K562 (cell line): ENCODE results near the gene NAA38. TPM values are rescaled to one million over a fixed set of nuclear protein-coding genes. Genes with fewer than 3 reads are reported as not detected.
A peak's percentile ranks its signal among the peaks of the same experiment; 100 is the strongest.

Experiments used
- BRD9 ChIP-seq: fragments of 450-650 bp; IDR thresholded peaks from 2 replicates; pipeline ENCODE4 v1.6.1; 2018; ENCODE audit warnings: low read depth; ENCODE audit not compliant: partially characterized antibody
- CBX8 ChIP-seq: fragments of 200-600 bp; sonication (generic); IDR thresholded peaks from 2 replicates; pipeline ENCODE4 v1.6.1; 2012; ENCODE audit warnings: borderline replicate concordance, mixed run types, low read depth, mild to moderate bottlenecking, moderate library complexity, mixed read lengths, low read length, control low read depth, inconsistent platforms; ENCODE audit not compliant: poor library complexity, severe bottlenecking; ENCODE audit errors: extremely low read depth
- CHD1 ChIP-seq: fragments of 200-600 bp; sonication (generic); IDR thresholded peaks from one replicate; pipeline ENCODE4 v1.6.1; 2012; ENCODE audit warnings: mild to moderate bottlenecking, moderate library complexity, low read length, inconsistent platforms
- CREM ChIP-seq: IDR thresholded peaks from 2 replicates; pipeline ENCODE4 v1.6.1; 2014; ENCODE audit warnings: antibody characterized with exemption, low read depth
- MYBL2 ChIP-seq, 2 experiments: fragments of 450-650 bp in 1 of 2; sonication (generic) in 1 of 2; formaldehyde crosslinking in 1 of 2; IDR thresholded peaks; 2 replicates each; pipeline versions ENCODE4 v1.6.1 to v1.8.1; 2017 to 2022; ENCODE audit warnings: borderline replicate concordance in 1 of 2, inconsistent platforms in 1 of 2, low read depth in 1 of 2, mild to moderate bottlenecking in 1 of 2, missing genetic modification reagents in 1 of 2, moderate library complexity in 1 of 2
- OTX1 ChIP-seq: fragments of 450-650 bp; formaldehyde crosslinking; IDR thresholded peaks from 2 replicates; pipeline ENCODE4 v1.4.0; 2022; ENCODE audit warnings: mild to moderate bottlenecking
- ZBTB40 ChIP-seq, 2 experiments: fragments of 450-650 bp in 1 of 2; sonication (generic) in 1 of 2; formaldehyde crosslinking in 1 of 2; IDR thresholded peaks; 2 replicates each; pipeline versions ENCODE4 v1.7.1 to v1.9.0; 2016 to 2022; ENCODE audit warnings: inconsistent platforms in 1 of 2, mild to moderate bottlenecking in 1 of 2, missing genetic modification reagents in 1 of 2
- ZEB2 ChIP-seq: fragments of 450-650 bp; IDR thresholded peaks from 2 replicates; pipeline ENCODE4 v1.6.1; 2016
- ZFX ChIP-seq: sonication (generic); formaldehyde crosslinking; IDR thresholded peaks from 2 replicates; pipeline ENCODE4 v1.8.0; 2022; ENCODE audit warnings: mild to moderate bottlenecking, missing genetic modification reagents, moderate library complexity
- ZNF512 ChIP-seq: IDR thresholded peaks from 2 replicates; pipeline ENCODE4 v1.6.1; 2016; ENCODE audit warnings: missing genetic modification characterization, missing compliant biosample characterization
- ZNF740 ChIP-seq, 3 experiments: fragments of 200-800 bp in 1 of 3; sonication (Bioruptor generic) in 1 of 3; sonication (generic) in 1 of 3; formaldehyde crosslinking in 1 of 3; IDR thresholded peaks; 2 replicates each; pipeline versions ENCODE4 v1.6.1 to v1.8.0; 2016 to 2022; ENCODE audit warnings: mild to moderate bottlenecking in 2 of 3, missing compliant biosample characterization in 2 of 3, missing genetic modification characterization in 2 of 3, missing genetic modification reagents in 1 of 3
- polyA plus RNA-seq, 8 experiments: library from polyadenylated mRNA; depleted of rRNA in 4 of 8; stranded (reverse) in 5 of 8; unstranded in 3 of 8; fragments of >200 nt; fragmentation: Nextera tagmentation in 2 of 8; fragmentation: Illumina TruSeq in 1 of 8; extraction: Ambion mirVana in 2 of 8; extraction: Trizol in 1 of 8; gene quantifications; 2 replicates each; pipeline versions ENCODE4 v1.2.1 to v1.2.3, GENCODE V29; 2011 to 2014; ENCODE audit warnings: inconsistent platforms in 1 of 8, missing spikeins in 1 of 8
- total RNA-seq, 7 experiments: library from RNA; depleted of rRNA in 6 of 7; stranded (reverse); fragments of >200 nt in 6 of 7; fragmentation: Illumina TruSeq in 2 of 7; extraction: Trizol in 2 of 7; gene quantifications; 2 replicates each; pipeline versions ENCODE4 v1.2.1 to v1.2.3, GENCODE V29; 2011 to 2021; ENCODE audit warnings: low replicate concordance in 1 of 7

Gene NAA38
- total and polyA plus RNA-seq, 9 of the 15 experiments (the other 6 are each of a cell fraction or from before 2014, with no cell fraction given), result 16.4 to 99.8 (median 57.3) TPM

DNA sequence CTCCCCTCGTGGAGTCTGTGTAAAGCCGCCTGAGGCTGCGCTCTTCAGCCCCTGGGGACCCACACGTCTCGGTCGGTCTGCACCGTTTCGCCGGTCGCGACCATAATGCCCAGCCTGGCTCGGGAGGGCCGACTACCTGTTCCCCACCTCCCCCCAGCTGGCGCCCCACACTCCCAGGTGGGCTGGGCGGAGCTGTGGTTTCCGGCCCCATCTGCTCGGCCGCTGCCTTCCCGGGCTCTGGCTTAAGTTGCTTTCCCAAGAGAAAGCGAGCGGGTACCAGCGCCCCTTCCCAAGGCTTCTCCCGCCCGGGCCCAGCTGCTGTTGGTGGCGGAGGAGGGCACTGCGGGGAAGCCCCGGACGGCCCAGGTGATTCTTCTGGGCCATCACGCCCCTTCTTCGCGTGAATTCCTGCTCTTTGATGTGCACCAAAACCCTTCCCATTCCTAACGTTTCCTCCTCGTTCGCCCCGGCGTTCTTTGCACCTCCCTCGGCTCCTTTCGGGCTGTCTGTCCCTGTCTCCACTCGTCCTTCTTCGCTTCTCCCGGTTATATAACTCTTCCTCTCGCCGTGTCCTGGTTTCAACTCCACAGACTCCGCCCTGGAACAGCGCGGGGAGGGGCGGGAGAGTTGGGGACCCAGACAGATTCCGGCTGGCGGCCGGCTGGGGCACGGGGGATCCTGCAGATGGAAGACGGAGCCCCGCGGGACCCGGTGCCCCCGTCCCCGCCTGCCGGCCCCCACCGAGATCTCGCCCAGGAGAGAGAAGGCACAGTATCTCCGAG is 21.4 kb downstream of the NAA38 start (continued):
- TF ChIP-seq MYBL2 (IDR thresholded peaks at IDR 0.05; ENCODE audit: low read depth), result no peak
- TF ChIP-seq MYBL2 (CRISPR knock-in tag; IDR thresholded peaks at IDR 0.05; ENCODE audit: borderline replicate concordance), result no peak
- TF ChIP-seq OTX1 (CRISPR knock-in tag), result no peak
- TF ChIP-seq ZNF512 (tag), result peak; percentile 69
- TF ChIP-seq CHD1, result peak; percentile 54
- TF ChIP-seq ZEB2, result peak; percentile 77; the same call in 1 of the 2 replicates
- no peak for TF ChIP-seq CREM
- peak; percentile 29 for TF ChIP-seq ZFX (CRISPR knock-in tag)
- no peak; the same call in 1 of the 2 replicates for TF ChIP-seq ZNF740 (CRISPR knock-in tag; IDR thresholded peaks at IDR 0.05)
- no peak for TF ChIP-seq ZNF740 (tag; IDR thresholded peaks at IDR 0.05)
- no peak for TF ChIP-seq CBX8
- TF ChIP-seq ZBTB40 (IDR thresholded peaks at IDR 0.05), result 0 out of 2 replicates have a peak, but pooled peaks have one; percentile 10
- TF ChIP-seq ZBTB40 (CRISPR knock-in tag; IDR thresholded peaks at IDR 0.05), result no peak
- TF ChIP-seq BRD9, result no peak
- TF ChIP-seq, all 486 proteins: peak for 26
